H1 (cell line): ENCODE measurements around the gene MACROH2A1. TPM values are rescaled to one million over a fixed set of nuclear protein-coding genes. Genes with fewer than 3 reads are reported as not detected.

Experiments
- EZH2 ChIP-seq: fragments of 200-600 bp; sonication (generic); IDR thresholded peaks from 2 replicates; pipeline ENCODE4 v1.7.1; 2012; ENCODE audit warnings: low read depth, mild to moderate bottlenecking, moderate library complexity, low read length, inconsistent platforms; ENCODE audit not compliant: severe bottlenecking
- GABPA ChIP-seq: IDR thresholded peaks from 2 replicates; pipeline ENCODE4 v1.6.1; 2011; ENCODE audit warnings: mild to moderate bottlenecking, low read length, moderate library complexity, borderline replicate concordance; ENCODE audit not compliant: insufficient read depth
- POLR2A ChIP-seq, 2 experiments: IDR thresholded peaks; 1 replicate in 1 of 2; 2 replicates in 1 of 2; pipeline ENCODE4 v1.6.1; 2011; ENCODE audit warnings: low read depth in 2 of 2, low read length in 2 of 2, mild to moderate bottlenecking in 2 of 2; ENCODE audit errors: control extremely low read depth in 1 of 2
- SAP30 ChIP-seq: fragments of 300-600 bp; sonication (generic); IDR thresholded peaks from 2 replicates; pipeline ENCODE4 v1.7.1; 2012; ENCODE audit warnings: low read length, moderate library complexity, mild to moderate bottlenecking, inconsistent platforms; ENCODE audit not compliant: insufficient read depth, insufficient replicate concordance
- SP1 ChIP-seq: IDR thresholded peaks from 2 replicates; pipeline ENCODE4 v1.6.1; 2011; ENCODE audit warnings: low read depth, low read length
- SP2 ChIP-seq: IDR thresholded peaks from 2 replicates; pipeline ENCODE4 v1.6.1; 2012; ENCODE audit warnings: mild to moderate bottlenecking, low read length, inconsistent platforms
- SRF ChIP-seq: IDR thresholded peaks from 2 replicates; pipeline ENCODE4 v1.6.1; 2011; ENCODE audit warnings: mild to moderate bottlenecking, low read depth, low read length, moderate library complexity
- polyA plus RNA-seq, 7 experiments: library from polyadenylated mRNA; depleted of rRNA in 3 of 7; stranded (reverse) in 5 of 7; unstranded in 2 of 7; fragments of >200 nt in 5 of 7; fragments of 200-250 nt in 2 of 7; gene quantifications; 1 replicate in 5 of 7; 2 replicates in 1 of 7; 4 replicates in 1 of 7; pipeline versions ENCODE4 v1.2.1 to v1.2.3, GENCODE V29; 2011 to 2013; ENCODE audit warnings: missing spikeins in 2 of 7, mixed read lengths in 2 of 7
- total RNA-seq: library from RNA; stranded (reverse); fragmentation: NEBNext Ultra II Directional; extraction: Animal tissue kit (Norgen Biotek cat#: 25700); gene quantifications from 2 replicates; pipeline ENCODE4 v1.2.1, GENCODE V29; 2021
- TF ChIP-seq, protein P1 (sequence below): IDR thresholded peaks from 2 replicates; pipeline ENCODE4 v1.6.1; 2012; ENCODE audit warnings: inconsistent platforms
- TF ChIP-seq, protein P2 (sequence below): IDR thresholded peaks from 2 replicates; pipeline ENCODE4 v1.6.1; 2011; ENCODE audit warnings: low read length, improper control_type of control experiment

Gene MACROH2A1
- total and polyA plus RNA-seq, 2 of the 8 experiments (the other 6 are each of a cell fraction or from before 2014, with no cell fraction given), result 60.0 to 92.3 TPM

DNA sequence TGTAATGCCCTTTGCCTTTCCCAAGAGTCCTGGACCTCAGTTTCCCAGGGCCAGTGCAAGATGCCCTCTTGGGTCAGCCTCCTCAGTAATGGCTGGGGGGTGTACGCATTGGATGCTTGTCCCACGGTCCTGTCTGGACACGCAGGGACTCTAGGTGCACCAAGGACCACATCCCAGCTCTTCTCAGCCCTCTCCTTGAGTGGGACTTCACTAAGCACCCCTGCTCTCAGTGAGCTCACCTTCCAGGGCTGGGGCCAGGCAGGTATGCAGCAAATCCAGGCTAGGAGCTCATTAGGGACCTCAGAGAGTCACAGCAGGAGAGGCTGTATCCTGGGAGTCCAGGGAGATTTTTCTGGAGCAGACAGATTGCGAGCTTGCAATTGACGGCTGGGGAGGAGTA lies 59.8 kb downstream of the MACROH2A1 start (continued):
- TF ChIP-seq EZH2, result no peak
- no peak for TF ChIP-seq POLR2A (IDR thresholded peaks at IDR 0.05; ENCODE audit: control extremely low read depth in 1 of 2, low read depth in 2 of 2, low read length in 2 of 2)
- no peak for TF ChIP-seq SRF
- no peak for TF ChIP-seq GABPA
- TF ChIP-seq, protein P1, sequence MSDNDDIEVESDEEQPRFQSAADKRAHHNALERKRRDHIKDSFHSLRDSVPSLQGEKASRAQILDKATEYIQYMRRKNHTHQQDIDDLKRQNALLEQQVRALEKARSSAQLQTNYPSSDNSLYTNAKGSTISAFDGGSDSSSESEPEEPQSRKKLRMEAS, result no peak
- TF ChIP-seq SP1, result no peak
- TF ChIP-seq, protein P2, sequence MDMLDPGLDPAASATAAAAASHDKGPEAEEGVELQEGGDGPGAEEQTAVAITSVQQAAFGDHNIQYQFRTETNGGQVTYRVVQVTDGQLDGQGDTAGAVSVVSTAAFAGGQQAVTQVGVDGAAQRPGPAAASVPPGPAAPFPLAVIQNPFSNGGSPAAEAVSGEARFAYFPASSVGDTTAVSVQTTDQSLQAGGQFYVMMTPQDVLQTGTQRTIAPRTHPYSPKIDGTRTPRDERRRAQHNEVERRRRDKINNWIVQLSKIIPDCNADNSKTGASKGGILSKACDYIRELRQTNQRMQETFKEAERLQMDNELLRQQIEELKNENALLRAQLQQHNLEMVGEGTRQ, result no peak
- no peak for TF ChIP-seq SP2
- no peak for TF ChIP-seq SAP30
